SK-N-SH (cell line): Measurements from ENCODE around the gene SLC35F6. TPM values are rescaled to one million over a fixed set of nuclear protein-coding genes. Genes with fewer than 3 reads are reported as not detected.
"Not testable (repeated sequence)": the region's sequence is repeated elsewhere in the genome, so short reads cannot be mapped to it uniquely, and the experiment has no call there.

Experiments used
- CTCF ChIA-PET: fragments of 300-600, 350-600 bp; formaldehyde crosslinking; extraction: SDS; loops from one replicate; lab custom pipeline; 2021; lab: Yijun Ruan, JAX
- POLR2A ChIA-PET: fragments of 350-600 bp; sonication (Branson Sonifier 250); formaldehyde crosslinking; extraction: SDS; loops from one replicate; lab custom pipeline; 2020; ENCODE audit warnings: antibody characterized with exemption, inconsistent platforms; lab: Yijun Ruan, JAX
- DNase-seq: peaks from one replicate; pipeline ENCODE4 v3.0.0; 2012
- H2AFZ ChIP-seq: fragments of 200-600 bp; sonication (generic); 2 replicates; pipeline ENCODE4 v1.8.1; 2016; ENCODE audit warnings: antibody characterized with exemption, mild to moderate bottlenecking, low read depth
- H3F3A ChIP-seq: fragments of 200-600 bp; sonication (generic); replicated peaks from 2 replicates; pipeline ENCODE3; 2016; ENCODE audit warnings: antibody characterized with exemption, mild to moderate bottlenecking; ENCODE audit not compliant: insufficient read depth
- H3K27ac ChIP-seq, 2 experiments: fragments of 200-500 bp in 1 of 2; fragments of 200-600 bp in 1 of 2; sonication (Bioruptor generic) in 1 of 2; sonication (generic), shearing (Covaris generic) in 1 of 2; 2 replicates each; pipeline versions ENCODE4 v1.5.1 to v1.6.1; 2014 to 2016; ENCODE audit warnings: low read depth in 2 of 2, inconsistent platforms in 1 of 2, low read length in 1 of 2, mild to moderate bottlenecking in 1 of 2, mixed read lengths in 1 of 2
- H3K27me3 ChIP-seq: fragments of 200-600 bp; sonication (generic), shearing (Covaris generic); 2 replicates; pipeline ENCODE4 v1.6.1; 2016; ENCODE audit warnings: mixed run types; ENCODE audit not compliant: insufficient read depth
- H3K36me3 ChIP-seq, 2 experiments: fragments of 200-500 bp in 1 of 2; fragments of 200-600 bp in 1 of 2; sonication (Bioruptor generic) in 1 of 2; sonication (generic) in 1 of 2; replicated peaks in 1 of 2; 2 replicates each; pipeline versions ENCODE3 to v1.5.1; 2014 to 2016; ENCODE audit warnings: low read length in 1 of 2, mild to moderate bottlenecking in 1 of 2; ENCODE audit not compliant: insufficient read depth in 2 of 2, control insufficient read depth in 1 of 2
- H3K4me1 ChIP-seq, 2 experiments: fragments of 200-500 bp in 1 of 2; fragments of 200-600 bp in 1 of 2; sonication (Bioruptor generic) in 1 of 2; sonication (generic), shearing (Covaris generic) in 1 of 2; 2 replicates each; pipeline versions ENCODE4 v1.5.1 to v1.6.1; 2014 to 2016; ENCODE audit warnings: low read depth in 1 of 2, low read length in 1 of 2, mixed run types in 1 of 2; ENCODE audit not compliant: insufficient read depth in 2 of 2, control insufficient read depth in 1 of 2
- H3K4me2 ChIP-seq: fragments of 200-600 bp; sonication (generic), shearing (Covaris generic); 2 replicates; pipeline ENCODE4 v1.6.1; 2017; ENCODE audit warnings: mixed run types
- H3K4me3 ChIP-seq, 2 experiments: fragments of 200-500 bp in 1 of 2; fragments of 200-600 bp in 1 of 2; sonication (Bioruptor generic) in 1 of 2; sonication (generic), shearing (Covaris generic) in 1 of 2; 2 replicates each; pipeline versions ENCODE4 v1.5.1 to v1.8.1; 2014 to 2016; ENCODE audit warnings: low read depth in 2 of 2, inconsistent platforms in 1 of 2, low read length in 1 of 2, mild to moderate bottlenecking in 1 of 2, mixed read lengths in 1 of 2, moderate library complexity in 1 of 2
- H3K79me2 ChIP-seq: fragments of 200-600 bp; sonication (generic); 2 replicates; pipeline ENCODE4 v1.8.1; 2017; ENCODE audit warnings: mild to moderate bottlenecking; ENCODE audit not compliant: insufficient read depth
- H3K9ac ChIP-seq: fragments of 200-600 bp; sonication (generic); 2 replicates; pipeline ENCODE4 v1.6.1; 2017; ENCODE audit warnings: mixed run types
- H3K9me2 ChIP-seq: fragments of 200-600 bp; sonication (generic); 2 replicates; pipeline ENCODE4 v1.6.1; 2017; ENCODE audit warnings: mixed run types
- H3K9me3 ChIP-seq: fragments of 200-600 bp; sonication (generic); 2 replicates; pipeline ENCODE4 v1.6.1; 2017; ENCODE audit warnings: mixed run types, mild to moderate bottlenecking, moderate library complexity
- H4K20me1 ChIP-seq: fragments of 200-600 bp; sonication (generic); 2 replicates; pipeline ENCODE4 v1.6.1; 2017; ENCODE audit warnings: mild to moderate bottlenecking, mixed run types; ENCODE audit not compliant: insufficient read depth
- CHD2 ChIP-seq: fragments of 150-350 bp; IDR thresholded peaks from 2 replicates; pipeline ENCODE4 v1.6.1; 2018; ENCODE audit warnings: low read length; ENCODE audit not compliant: partially characterized antibody
- ELF1 ChIP-seq: IDR thresholded peaks from 2 replicates; pipeline ENCODE4 v1.4.0; 2012
- EP300 ChIP-seq, 2 experiments: IDR thresholded peaks; 2 replicates each; pipeline versions ENCODE4 v1.4.0 to v1.6.1; 2012; ENCODE audit warnings: borderline replicate concordance in 1 of 2, low read depth in 1 of 2, low read length in 1 of 2
- FOSL2 ChIP-seq: IDR thresholded peaks from 2 replicates; pipeline ENCODE4 v1.4.0; 2012; ENCODE audit warnings: low read depth, mild to moderate bottlenecking, moderate library complexity, borderline replicate concordance
- FOXM1 ChIP-seq: IDR thresholded peaks from 2 replicates; pipeline ENCODE4 v1.4.0; 2012; ENCODE audit warnings: low read depth, mild to moderate bottlenecking
- GABPA ChIP-seq: IDR thresholded peaks from 2 replicates; pipeline ENCODE4 v1.4.0; 2012; ENCODE audit warnings: low read depth, mild to moderate bottlenecking
- GATA2 ChIP-seq: sonication (generic); formaldehyde crosslinking; IDR thresholded peaks from 2 replicates; pipeline ENCODE4 v1.5.0; 2020; ENCODE audit warnings: mild to moderate bottlenecking, missing genetic modification reagents
- MAX ChIP-seq: IDR thresholded peaks from 2 replicates; pipeline ENCODE4 v1.4.0; 2012; ENCODE audit warnings: low read depth
- MXI1 ChIP-seq: IDR thresholded peaks from 2 replicates; pipeline ENCODE4 v1.6.1; 2012; ENCODE audit warnings: mild to moderate bottlenecking, low read depth, low read length, improper control_type of control experiment
- NFIC ChIP-seq: IDR thresholded peaks from 2 replicates; pipeline ENCODE4 v1.4.0; 2012; ENCODE audit warnings: borderline replicate concordance
- POLR2AphosphoS5 ChIP-seq: IDR thresholded peaks from 2 replicates; pipeline ENCODE4 v1.6.1; 2012; ENCODE audit warnings: low read depth, low read length
- RAD21 ChIP-seq: IDR thresholded peaks from 2 replicates; pipeline ENCODE4 v1.6.1; 2012; ENCODE audit warnings: mild to moderate bottlenecking, low read length
- RCOR1 ChIP-seq: fragments of 150-350 bp; IDR thresholded peaks from 2 replicates; pipeline ENCODE4 v1.6.1; 2017; ENCODE audit warnings: antibody characterized with exemption, low read length
- RFX5 ChIP-seq: IDR thresholded peaks from 2 replicates; pipeline ENCODE4 v1.6.1; 2012; ENCODE audit warnings: mild to moderate bottlenecking, improper control_type of control experiment, low read length
- SMC3 ChIP-seq: IDR thresholded peaks from 2 replicates; pipeline ENCODE4 v1.6.1; 2012; ENCODE audit warnings: low read depth, low read length, improper control_type of control experiment
- TEAD4 ChIP-seq: IDR thresholded peaks from 2 replicates; pipeline ENCODE4 v1.4.0; 2012; ENCODE audit warnings: mild to moderate bottlenecking, borderline replicate concordance; ENCODE audit not compliant: insufficient read depth
- USF1 ChIP-seq: IDR thresholded peaks from 2 replicates; pipeline ENCODE4 v1.4.0; 2012; ENCODE audit warnings: low read depth, borderline replicate concordance
- YY1 ChIP-seq: IDR thresholded peaks from 2 replicates; pipeline ENCODE4 v1.4.0; 2012; ENCODE audit warnings: low read depth, mild to moderate bottlenecking
- WGBS: methylation state at CpG from one replicate; pipeline ENCODE4 v1.1.6; 2017; ENCODE audit warnings: low lambda C conversion rate; 5-methylcytosine and 5-hydroxymethylcytosine counted together
- polyA plus RNA-seq, 3 experiments: library from polyadenylated mRNA; depleted of rRNA; stranded (reverse); fragments of >200 nt; gene quantifications; 2 replicates each; pipeline ENCODE4 v1.2.3, GENCODE V29; 2012
- TF ChIP-seq, protein P1 (sequence below): fragments of 200-600 bp; sonication (generic); IDR thresholded peaks from 2 replicates; pipeline ENCODE4 v1.6.1; 2017; ENCODE audit warnings: antibody characterized with exemption, mild to moderate bottlenecking, moderate library complexity

Gene SLC35F6
- polyA plus RNA-seq, 1 of the 3 experiments (the other 2 are of a cell fraction) = 16.0 TPM

DNA sequence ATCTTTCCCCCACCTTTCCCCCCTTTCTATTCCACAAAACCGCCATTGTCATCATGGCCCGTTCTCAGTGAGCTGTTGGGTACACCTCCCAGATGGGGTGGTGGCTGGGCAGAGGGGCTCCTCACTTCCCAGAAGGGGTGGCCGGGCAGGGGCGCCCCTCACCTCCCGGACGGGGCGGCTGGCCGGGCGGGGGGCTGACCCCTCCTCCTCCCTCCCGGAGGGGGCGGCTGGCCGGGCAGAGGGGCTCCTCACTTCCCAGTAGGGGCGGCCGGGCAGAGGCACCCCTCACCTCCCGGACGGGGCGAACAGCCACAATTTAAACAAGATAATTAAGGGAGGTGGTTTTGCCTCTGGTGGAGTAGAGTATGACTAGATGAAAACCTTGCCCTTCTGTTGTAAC is 31.1 kb downstream of the SLC35F6 start:
- H3K27ac ChIP-seq, H3K4me2 ChIP-seq, H4K20me1 ChIP-seq, DNase-seq, H3K9me3 ChIP-seq, H3K4me3 ChIP-seq, H3K9ac ChIP-seq, H3K27me3 ChIP-seq, H3K4me1 ChIP-seq, POLR2A ChIA-PET, H2AFZ ChIP-seq, H3K9me2 ChIP-seq, CTCF ChIA-PET: not testable (repeated sequence)
- H3F3A ChIP-seq = peaks cover 21% of the 10 kb centered on the region
- H3K36me3 ChIP-seq = peaks cover 43 to 51% of the 10 kb centered on the region in 2 experiments
- WGBS = 97% methylated on average over 12 of the region's 17 CpGs
- peaks cover 34% of the 10 kb centered on the region for H3K79me2 ChIP-seq

DNA sequence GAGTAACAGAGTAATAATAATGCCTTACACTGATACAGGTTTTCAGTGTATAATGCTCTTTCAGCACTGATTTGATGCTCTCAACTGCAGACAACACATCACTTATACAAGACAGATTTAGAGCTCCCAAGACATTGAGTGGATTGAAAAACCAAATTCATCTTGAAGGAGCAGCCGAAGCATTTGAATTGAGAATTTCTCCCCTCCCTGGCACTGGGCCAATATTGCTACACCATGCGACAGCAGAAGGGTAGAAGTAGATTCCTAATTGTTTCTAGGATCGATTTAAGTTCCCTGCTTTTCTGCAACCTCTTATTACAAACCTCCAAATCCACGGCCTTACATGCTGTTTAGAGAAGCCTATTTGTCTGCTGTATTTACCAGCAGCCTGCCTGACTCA is 37.2 kb downstream of the SLC35F6 start:
- no peaks in the 10 kb centered on the region for H4K20me1 ChIP-seq
- no peak overlapping the region for H3K9ac ChIP-seq
- H3K4me1 ChIP-seq = no peaks in the 10 kb centered on the region
- CTCF ChIA-PET = no interaction called here
- no peak for DNase-seq
- 72% methylated on average over 4 of the region's 4 CpGs for WGBS
- TF ChIP-seq MXI1 = no peak
- TF ChIP-seq NFIC = peak; percentile 66
- H2AFZ ChIP-seq = no peak overlapping the region
- no peak overlapping the region for H3K27ac ChIP-seq
- H3K9me3 ChIP-seq = no peaks in the 10 kb centered on the region
- peaks cover 13% of the 10 kb centered on the region in 2 experiments for H3K36me3 ChIP-seq
- peaks cover 20% of the 10 kb centered on the region for H3F3A ChIP-seq
- H3K4me3 ChIP-seq = no peak overlapping the region
- no peaks in the 10 kb centered on the region for H3K27me3 ChIP-seq
- H3K9me2 ChIP-seq = no peaks in the 10 kb centered on the region
- H3K4me2 ChIP-seq = no peak overlapping the region
- POLR2A ChIA-PET = no interaction called here
- 0 out of 2 replicates have a peak, but pooled peaks cover 1% of the 10 kb centered on the region for H3K79me2 ChIP-seq

- WGBS = 93% methylated on average over 7 of the region's 7 CpGs
- POLR2A ChIA-PET = no interaction called here
- H4K20me1 ChIP-seq = no peaks in the 10 kb centered on the region
Observed at GRCh38 chr2:26801796-26802195, 37.7 kb downstream of the SLC35F6 start.

More at GRCh38 chr2:26801796-26802195, 37.7 kb downstream of the SLC35F6 start:
- no peak for DNase-seq
- Histone ChIP-seq H3K9me2 (no peaks in the 10 kb centered on the region), H3K4me1 (no peaks in the 10 kb centered on the region), H3K4me2 (no peak overlapping the region), H3F3A (peaks cover 16% of the 10 kb centered on the region), H3K9me3 (no peaks in the 10 kb centered on the region), H2AFZ (no peak overlapping the region), H3K9ac (no peak overlapping the region), H3K4me3 (no peak overlapping the region), H3K79me2 (no peaks in the 10 kb centered on the region), H3K27me3 (no peaks in the 10 kb centered on the region), H3K27ac (no peak overlapping the region), H3K36me3 (peaks cover 9 to 10% of the 10 kb centered on the region in 2 experiments)
- CTCF ChIA-PET = no interaction called here
- no peak for TF ChIP-seq RFX5
- TF ChIP-seq RAD21 = no peak
- TF ChIP-seq MXI1 = no peak
- no peak for TF ChIP-seq TEAD4
- TF ChIP-seq RCOR1 = no peak
- no peak for TF ChIP-seq GATA2 (CRISPR knock-in tag)
- no peak for TF ChIP-seq FOSL2
- TF ChIP-seq FOXM1 = no peak
- no peak for TF ChIP-seq GABPA
- no peak for TF ChIP-seq USF1
- no peak for TF ChIP-seq POLR2AphosphoS5
- no peak for TF ChIP-seq CHD2
- TF ChIP-seq ELF1 = no peak
- no peak for TF ChIP-seq YY1
- TF ChIP-seq, protein P1, sequence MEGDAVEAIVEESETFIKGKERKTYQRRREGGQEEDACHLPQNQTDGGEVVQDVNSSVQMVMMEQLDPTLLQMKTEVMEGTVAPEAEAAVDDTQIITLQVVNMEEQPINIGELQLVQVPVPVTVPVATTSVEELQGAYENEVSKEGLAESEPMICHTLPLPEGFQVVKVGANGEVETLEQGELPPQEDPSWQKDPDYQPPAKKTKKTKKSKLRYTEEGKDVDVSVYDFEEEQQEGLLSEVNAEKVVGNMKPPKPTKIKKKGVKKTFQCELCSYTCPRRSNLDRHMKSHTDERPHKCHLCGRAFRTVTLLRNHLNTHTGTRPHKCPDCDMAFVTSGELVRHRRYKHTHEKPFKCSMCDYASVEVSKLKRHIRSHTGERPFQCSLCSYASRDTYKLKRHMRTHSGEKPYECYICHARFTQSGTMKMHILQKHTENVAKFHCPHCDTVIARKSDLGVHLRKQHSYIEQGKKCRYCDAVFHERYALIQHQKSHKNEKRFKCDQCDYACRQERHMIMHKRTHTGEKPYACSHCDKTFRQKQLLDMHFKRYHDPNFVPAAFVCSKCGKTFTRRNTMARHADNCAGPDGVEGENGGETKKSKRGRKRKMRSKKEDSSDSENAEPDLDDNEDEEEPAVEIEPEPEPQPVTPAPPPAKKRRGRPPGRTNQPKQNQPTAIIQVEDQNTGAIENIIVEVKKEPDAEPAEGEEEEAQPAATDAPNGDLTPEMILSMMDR = no peak
- TF ChIP-seq MAX = no peak
- TF ChIP-seq EP300 (IDR thresholded peaks at IDR 0.05; ENCODE audit: borderline replicate concordance in 1 of 2, low read depth in 1 of 2, low read length in 1 of 2) = no peak
- no peak for TF ChIP-seq SMC3
- TF ChIP-seq, all 33 proteins: peak for 0
